BLaER1 (cell line): Measurements from ENCODE around the gene FIBCD1.
"Not testable (repeated sequence)": the region's sequence is repeated elsewhere in the genome, so short reads cannot be mapped to it uniquely, and the experiment has no call there.

Experiments used
- H3K27ac ChIP-seq: shearing (Covaris generic); formaldehyde crosslinking; 2 replicates; pipeline ENCODE4 v1.8.1; 2022
- H3K27me3 ChIP-seq: shearing (Covaris generic); formaldehyde crosslinking; 2 replicates; pipeline ENCODE4 v1.8.1; 2022
- H3K36me3 ChIP-seq: shearing (Covaris generic); formaldehyde crosslinking; 2 replicates; pipeline ENCODE4 v1.8.1; 2022
- H3K4me1 ChIP-seq: shearing (Covaris generic); formaldehyde crosslinking; 2 replicates; pipeline ENCODE4 v1.8.1; 2022
- H3K4me2 ChIP-seq: shearing (Covaris generic); formaldehyde crosslinking; 2 replicates; pipeline ENCODE4 v1.8.1; 2022
- H3K4me3 ChIP-seq: shearing (Covaris generic); formaldehyde crosslinking; 2 replicates; pipeline ENCODE4 v1.8.1; 2022
- H3K9ac ChIP-seq: shearing (Covaris generic); formaldehyde crosslinking; 2 replicates; pipeline ENCODE4 v1.8.1; 2022
- H3K9me3 ChIP-seq: shearing (Covaris generic); formaldehyde crosslinking; 2 replicates; pipeline ENCODE4 v1.8.1; 2022
- H4K20me1 ChIP-seq: shearing (Covaris generic); formaldehyde crosslinking; 2 replicates; pipeline ENCODE4 v1.8.1; 2022
- Cebpa-rat ChIP-seq: shearing (Covaris generic); IDR thresholded peaks from 2 replicates; pipeline ENCODE4 v1.8.1; 2022

The FIBCD1 gene

DNA sequence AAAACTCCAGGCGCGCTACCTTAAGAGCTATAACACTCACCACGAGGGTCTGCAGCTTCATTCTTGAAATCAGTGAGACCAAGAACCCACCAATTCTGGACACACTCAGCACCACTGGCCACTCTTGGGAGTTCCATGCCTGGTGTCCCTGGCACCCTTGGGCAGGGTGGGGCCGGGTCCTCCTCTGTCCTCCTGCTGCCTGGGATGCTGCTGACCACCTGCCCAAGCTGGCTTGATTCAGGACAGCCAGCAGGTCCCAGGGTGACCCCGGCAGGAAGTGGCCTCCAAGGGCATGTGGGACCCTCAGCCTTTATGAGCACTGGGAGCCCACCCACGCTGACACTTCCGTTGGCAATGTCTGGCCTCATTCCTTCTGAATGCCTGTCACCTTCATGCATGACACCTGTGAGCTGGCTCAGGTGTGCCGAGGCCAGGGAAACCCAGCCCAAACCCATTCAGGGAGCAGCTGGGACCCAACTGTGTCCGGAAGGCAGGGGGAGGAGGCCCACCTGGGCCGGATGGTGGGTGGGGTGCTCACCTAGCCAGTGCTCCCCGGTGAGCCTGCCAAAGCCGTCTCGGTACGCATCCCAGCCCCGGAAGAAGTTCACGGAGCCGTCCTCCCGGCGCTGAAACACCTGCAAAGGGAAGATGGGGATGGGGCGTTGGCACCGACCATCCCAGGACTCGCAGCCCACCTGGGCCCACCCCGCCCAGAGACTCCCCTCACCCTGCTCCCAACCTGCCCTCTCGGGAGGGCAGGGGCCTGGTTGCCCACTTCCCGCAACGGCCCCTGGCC lies 27.6 kb downstream of the FIBCD1 start:
- no peak for TF ChIP-seq Cebpa-rat
- no peak overlapping the region for H3K4me3 ChIP-seq
- H3K9ac ChIP-seq = no peak overlapping the region
- H3K4me2 ChIP-seq = peak overlapping the region; percentile 98
- H3K4me1 ChIP-seq = peaks cover 63% of the 10 kb centered on the region
- no peaks in the 10 kb centered on the region for H4K20me1 ChIP-seq
- H3K36me3 ChIP-seq = no peaks in the 10 kb centered on the region
- no peak overlapping the region; the same call in 1 of the 2 replicates for H3K27ac ChIP-seq
- H3K9me3 ChIP-seq = no peaks in the 10 kb centered on the region
- no peaks in the 10 kb centered on the region for H3K27me3 ChIP-seq

DNA sequence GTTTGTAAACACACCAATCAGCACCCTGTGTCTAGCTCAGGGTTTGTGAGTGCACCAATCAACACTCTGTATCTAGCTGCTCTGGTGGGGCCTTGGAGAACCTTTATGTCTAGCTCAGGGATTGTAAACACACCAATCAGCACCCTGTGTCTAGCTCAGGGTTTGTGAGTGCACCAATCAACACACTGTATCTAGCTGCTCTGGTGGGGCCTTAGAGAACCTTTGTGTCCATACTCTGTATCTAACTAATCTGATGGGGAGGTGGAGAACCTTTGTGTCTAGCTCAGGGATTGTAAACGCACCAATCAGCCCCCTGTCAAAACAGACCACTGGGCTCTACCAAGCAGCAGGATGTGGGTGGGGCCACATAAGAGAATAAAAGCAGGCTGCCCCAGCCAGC lies 28.4 kb downstream of the FIBCD1 start:
- not testable (repeated sequence) for H3K27ac ChIP-seq, H3K9me3 ChIP-seq, H3K9ac ChIP-seq, H4K20me1 ChIP-seq, H3K27me3 ChIP-seq, H3K36me3 ChIP-seq, H3K4me3 ChIP-seq
- peaks cover 58% of the 10 kb centered on the region for H3K4me1 ChIP-seq
- H3K4me2 ChIP-seq = peak overlapping the region; percentile 98

DNA sequence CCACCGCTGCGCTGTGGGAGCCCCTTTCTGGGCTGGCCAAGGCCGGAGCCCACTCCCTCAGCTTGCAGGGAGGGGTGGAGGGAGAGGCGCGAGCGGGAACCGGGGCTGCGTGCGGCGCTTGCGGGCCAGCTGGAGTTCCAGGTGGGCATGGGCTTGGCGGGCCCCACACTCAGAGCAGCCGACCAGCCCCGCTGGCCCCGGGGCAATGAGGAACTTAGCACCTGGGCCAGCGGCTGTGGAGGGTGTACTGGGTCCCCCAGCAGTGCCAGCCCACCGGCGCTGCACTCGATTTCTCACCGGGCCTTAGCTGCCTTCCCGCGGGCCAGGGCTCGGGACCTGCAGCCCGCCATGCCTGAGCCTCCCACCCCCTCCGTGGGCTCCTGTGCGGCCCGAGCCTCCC lies 29.0 kb downstream of the FIBCD1 start:
- H3K27me3 ChIP-seq, H3K4me2 ChIP-seq, H3K9me3 ChIP-seq, H3K4me3 ChIP-seq, H3K36me3 ChIP-seq, H3K9ac ChIP-seq, H3K27ac ChIP-seq, H4K20me1 ChIP-seq: not testable (repeated sequence)
- peaks cover 52% of the 10 kb centered on the region for H3K4me1 ChIP-seq

DNA sequence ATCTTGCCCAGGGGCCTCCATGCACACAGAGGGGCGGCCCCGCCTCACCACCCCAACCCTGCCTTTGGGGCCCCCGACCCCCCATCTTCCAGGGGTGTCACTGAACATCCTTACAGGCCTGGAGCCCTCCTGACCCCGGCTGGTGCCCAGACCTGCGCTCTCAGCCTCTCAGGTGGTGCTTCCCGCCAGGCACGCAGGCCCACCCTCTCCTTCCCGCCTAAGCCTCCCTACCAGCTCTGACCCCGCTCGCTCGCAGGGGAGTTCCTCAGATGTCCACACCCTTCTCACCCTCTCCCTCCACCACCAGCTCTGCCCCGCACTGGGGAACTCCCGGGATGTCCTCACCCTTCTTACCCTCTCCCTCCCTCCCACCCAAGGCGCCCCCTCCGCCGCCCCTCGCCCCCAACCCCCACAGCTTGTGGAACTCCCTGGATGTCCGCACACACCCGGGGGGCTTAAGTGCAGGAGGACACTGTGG lies 30.1 kb downstream of the FIBCD1 start:
- H3K4me2 ChIP-seq = no peak overlapping the region
- H3K27ac ChIP-seq = no peak overlapping the region
- H4K20me1 ChIP-seq = no peaks in the 10 kb centered on the region
- H3K4me3 ChIP-seq = no peak overlapping the region
- no peaks in the 10 kb centered on the region for H3K36me3 ChIP-seq
- H3K9me3 ChIP-seq = no peaks in the 10 kb centered on the region
- H3K4me1 ChIP-seq = peaks cover 41% of the 10 kb centered on the region
- no peaks in the 10 kb centered on the region for H3K27me3 ChIP-seq
- TF ChIP-seq Cebpa-rat = no peak
- H3K9ac ChIP-seq = no peak overlapping the region

DNA sequence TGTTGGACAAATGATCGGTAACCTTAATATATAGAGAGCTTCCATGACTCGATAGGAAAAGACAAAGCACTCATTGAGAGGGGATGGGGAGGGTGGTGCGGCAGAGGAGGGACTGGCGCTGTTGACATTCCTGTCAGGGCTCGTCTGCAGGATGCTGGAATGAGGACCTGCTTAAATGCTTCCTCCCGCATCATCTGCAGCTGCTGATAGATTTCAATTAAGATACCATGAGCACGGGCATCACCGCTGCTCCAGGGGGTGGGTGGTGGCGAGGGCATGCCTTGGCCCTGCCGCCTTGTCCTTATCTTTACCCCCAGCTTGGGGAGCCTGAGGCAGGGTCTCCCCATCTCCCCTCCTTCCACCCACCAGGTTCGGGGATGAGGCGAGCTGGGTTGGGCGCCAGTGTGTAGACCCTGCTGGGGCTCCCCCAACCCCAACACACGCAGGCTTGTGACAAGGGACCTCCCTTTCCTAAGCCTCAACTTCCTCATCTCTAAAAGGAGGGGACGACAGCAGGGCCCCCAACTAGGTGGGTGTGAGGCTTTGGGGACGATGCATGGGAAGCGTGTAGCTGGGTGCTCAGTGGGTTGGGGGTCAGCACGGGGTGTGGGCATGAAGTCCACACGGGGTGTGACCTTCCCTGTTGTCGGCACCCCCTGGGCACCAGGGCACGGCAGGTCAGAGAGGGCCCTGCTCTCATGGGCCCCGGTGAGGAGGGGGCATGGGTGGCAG lies 30.7 kb downstream of the FIBCD1 start:
- Histone ChIP-seq H3K9me3 (no peaks in the 10 kb centered on the region), H3K4me3 (no peak overlapping the region), H3K4me1 (peaks cover 35% of the 10 kb centered on the region), H3K9ac (no peak overlapping the region), H4K20me1 (no peaks in the 10 kb centered on the region), H3K4me2 (no peak overlapping the region; the same call in 1 of the 2 replicates), H3K27me3 (no peaks in the 10 kb centered on the region), H3K27ac (no peak overlapping the region), H3K36me3 (no peaks in the 10 kb centered on the region)
- TF ChIP-seq Cebpa-rat = no peak

DNA sequence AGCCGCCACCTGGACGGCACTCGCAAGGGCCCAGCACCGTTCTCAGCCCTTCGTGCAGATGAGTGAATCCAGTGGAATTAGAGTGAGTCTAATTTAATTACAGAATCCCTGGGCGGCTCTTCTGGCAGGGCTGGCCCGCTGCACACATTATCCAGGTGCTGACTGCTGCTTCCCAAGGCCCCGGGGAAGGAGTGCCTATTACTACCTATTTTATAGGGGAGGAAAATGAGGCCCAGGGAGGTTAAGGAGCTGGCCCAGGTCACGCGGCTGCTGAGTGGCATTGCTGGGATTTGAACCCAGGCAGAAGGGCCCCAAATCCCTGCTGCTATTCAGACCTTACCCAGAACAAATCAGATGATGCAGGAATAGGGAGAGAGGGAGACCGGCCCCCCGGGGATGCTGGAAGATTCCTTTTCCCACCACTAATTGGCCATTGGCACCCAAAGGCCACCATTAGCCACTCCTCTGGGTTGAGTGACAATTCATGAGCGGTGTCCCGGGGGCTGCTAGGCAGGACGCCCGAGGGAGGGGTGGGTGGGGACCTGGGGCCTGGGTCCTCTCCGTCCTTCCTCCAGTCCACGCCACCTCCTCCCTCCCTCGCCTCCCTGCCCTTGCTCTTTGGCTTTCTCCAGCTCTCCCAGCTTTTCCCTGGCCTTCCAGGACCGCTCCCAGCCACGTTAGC lies 32.2 kb downstream of the FIBCD1 start:
- TF ChIP-seq Cebpa-rat = no peak
- Histone ChIP-seq H3K36me3 (no peaks in the 10 kb centered on the region), H3K4me2 (no peak overlapping the region), H3K27ac (no peak overlapping the region), H3K4me1 (peaks cover 29% of the 10 kb centered on the region), H3K4me3 (no peak overlapping the region), H3K27me3 (no peaks in the 10 kb centered on the region), H3K9me3 (no peaks in the 10 kb centered on the region), H4K20me1 (no peaks in the 10 kb centered on the region), H3K9ac (no peak overlapping the region)

DNA sequence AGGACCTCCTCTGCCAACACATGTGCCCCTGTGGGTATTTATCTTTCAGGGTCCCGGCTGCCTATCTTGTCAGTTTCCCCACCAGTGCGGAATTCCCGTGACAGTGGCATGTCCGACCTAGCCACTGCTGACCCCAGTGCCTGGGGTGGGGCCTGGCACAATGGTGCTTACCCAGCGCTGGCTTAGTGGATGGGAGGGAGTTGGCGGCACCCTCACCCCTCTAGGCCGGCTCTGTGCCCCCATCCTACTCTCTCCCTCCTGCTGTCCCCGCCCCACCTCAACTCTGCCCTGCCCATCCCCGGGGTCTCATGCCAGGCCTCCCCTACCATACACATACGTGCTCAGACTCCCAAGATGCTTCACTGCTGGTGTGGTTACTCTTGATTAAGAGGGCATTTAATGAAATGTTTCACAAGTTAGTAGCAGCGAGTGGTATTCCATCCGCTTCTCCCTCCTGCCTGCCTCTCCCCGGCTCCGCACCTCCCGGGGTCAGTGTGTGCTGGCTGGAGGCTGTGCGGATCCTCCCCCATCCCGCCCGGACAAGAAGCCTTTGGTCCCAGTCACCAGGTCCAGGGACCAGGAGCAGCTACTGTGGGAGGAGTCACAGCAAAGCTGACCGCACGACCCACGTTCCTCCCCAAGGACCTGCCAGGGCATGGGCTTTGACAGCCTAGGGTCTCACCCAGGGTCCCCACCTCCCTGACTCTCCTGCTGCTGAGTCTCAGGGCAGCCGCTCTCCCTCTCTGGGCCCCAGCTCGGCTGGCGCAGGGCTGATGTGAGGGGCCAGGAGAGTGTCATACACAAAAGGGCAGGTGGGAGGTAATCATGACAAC lies 32.9 kb downstream of the FIBCD1 start:
- Histone ChIP-seq H3K9me3 (no peaks in the 10 kb centered on the region), H3K4me1 (peaks cover 29% of the 10 kb centered on the region), H3K9ac (no peak overlapping the region), H3K27ac (no peak overlapping the region), H3K27me3 (no peaks in the 10 kb centered on the region), H3K4me2 (no peak overlapping the region; the same call in 1 of the 2 replicates), H3K4me3 (no peak overlapping the region), H3K36me3 (no peaks in the 10 kb centered on the region), H4K20me1 (no peaks in the 10 kb centered on the region)
- no peak for TF ChIP-seq Cebpa-rat

DNA sequence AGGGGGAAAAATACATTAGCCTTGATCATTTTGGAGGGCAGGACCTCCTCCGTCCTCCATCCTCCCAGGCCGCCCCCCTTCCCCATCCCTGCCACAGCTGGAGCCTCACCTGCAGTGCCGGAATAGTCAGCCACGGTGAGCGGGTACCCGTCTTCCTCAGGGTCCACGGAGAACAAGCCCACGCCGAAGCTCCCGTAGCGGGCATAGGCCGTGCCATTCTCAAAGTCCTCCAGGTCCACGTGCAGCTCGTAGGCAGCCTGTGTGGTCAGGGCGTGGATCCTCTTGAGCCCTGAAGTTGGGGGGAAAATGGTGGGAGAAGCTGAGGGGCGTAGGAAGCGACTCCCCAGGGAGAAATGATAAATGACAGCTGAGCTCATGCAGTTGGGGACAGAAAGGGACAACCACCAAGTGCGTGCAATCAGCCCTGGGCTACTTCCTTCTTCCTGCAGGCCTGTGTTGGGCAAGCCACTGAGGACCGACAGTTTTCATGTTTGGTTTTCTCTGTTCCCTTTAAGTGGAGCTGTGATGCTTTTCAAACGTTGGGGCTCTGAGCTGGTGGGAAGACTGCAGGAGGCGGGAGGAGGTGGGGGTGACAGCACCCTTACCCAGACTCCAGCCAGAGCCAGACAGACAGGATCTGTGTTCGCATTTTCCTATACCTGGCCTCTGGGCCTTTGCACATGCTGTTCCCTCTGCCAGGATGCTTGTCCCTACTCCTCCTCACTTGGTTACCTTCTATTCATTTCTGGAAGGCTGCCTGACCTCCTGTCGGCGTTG lies 33.7 kb downstream of the FIBCD1 start:
- H3K9me3 ChIP-seq = no peaks in the 10 kb centered on the region
- no peak for TF ChIP-seq Cebpa-rat
- H3K27me3 ChIP-seq = no peaks in the 10 kb centered on the region
- no peak overlapping the region for H3K9ac ChIP-seq
- no peak overlapping the region for H3K4me3 ChIP-seq
- H4K20me1 ChIP-seq = no peaks in the 10 kb centered on the region
- H3K4me2 ChIP-seq = no peak overlapping the region; the same call in 1 of the 2 replicates
- H3K4me1 ChIP-seq = peaks cover 32% of the 10 kb centered on the region
- H3K36me3 ChIP-seq = no peaks in the 10 kb centered on the region
- H3K27ac ChIP-seq = no peak overlapping the region
